ENCODE measurements around the gene MACROH2A2.

DNA sequence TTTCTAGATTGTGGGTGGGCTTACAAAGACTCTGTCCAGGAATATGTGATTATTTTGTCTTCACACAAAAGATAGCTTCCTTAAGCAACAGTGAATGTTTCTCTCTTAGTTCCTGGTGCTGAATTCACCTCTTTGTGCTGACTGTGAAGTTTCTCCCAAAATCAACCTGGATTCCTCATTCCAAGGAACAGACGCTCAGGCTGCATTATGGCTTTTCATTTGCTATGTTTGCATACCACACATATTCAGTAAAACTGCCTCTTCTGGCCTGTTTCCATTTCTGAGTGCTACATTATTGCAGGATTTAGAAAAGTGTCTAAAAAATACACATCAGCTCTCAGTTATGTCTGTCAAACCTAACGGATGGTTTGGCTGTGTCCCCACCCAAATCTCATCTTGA is 21.5 kb downstream of the MACROH2A2 start:
- TF ChIP-seq, protein P1, sequence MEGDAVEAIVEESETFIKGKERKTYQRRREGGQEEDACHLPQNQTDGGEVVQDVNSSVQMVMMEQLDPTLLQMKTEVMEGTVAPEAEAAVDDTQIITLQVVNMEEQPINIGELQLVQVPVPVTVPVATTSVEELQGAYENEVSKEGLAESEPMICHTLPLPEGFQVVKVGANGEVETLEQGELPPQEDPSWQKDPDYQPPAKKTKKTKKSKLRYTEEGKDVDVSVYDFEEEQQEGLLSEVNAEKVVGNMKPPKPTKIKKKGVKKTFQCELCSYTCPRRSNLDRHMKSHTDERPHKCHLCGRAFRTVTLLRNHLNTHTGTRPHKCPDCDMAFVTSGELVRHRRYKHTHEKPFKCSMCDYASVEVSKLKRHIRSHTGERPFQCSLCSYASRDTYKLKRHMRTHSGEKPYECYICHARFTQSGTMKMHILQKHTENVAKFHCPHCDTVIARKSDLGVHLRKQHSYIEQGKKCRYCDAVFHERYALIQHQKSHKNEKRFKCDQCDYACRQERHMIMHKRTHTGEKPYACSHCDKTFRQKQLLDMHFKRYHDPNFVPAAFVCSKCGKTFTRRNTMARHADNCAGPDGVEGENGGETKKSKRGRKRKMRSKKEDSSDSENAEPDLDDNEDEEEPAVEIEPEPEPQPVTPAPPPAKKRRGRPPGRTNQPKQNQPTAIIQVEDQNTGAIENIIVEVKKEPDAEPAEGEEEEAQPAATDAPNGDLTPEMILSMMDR (IDR thresholded peaks at IDR 0.05): no peak
- no peak for TF ChIP-seq POLR2A (IDR thresholded peaks at IDR 0.05)

Measured in thyroid gland (tissue), 4 donors.